DND-41 (cell line): ENCODE results near the gene ZC3H7A.
"Not testable (repeated sequence)": the region's sequence is repeated elsewhere in the genome, so short reads cannot be mapped to it uniquely, and the experiment has no call there.

Source experiments
- EZH2 ChIP-seq: IDR thresholded peaks from 3 replicates; pipeline ENCODE4 v1.6.1; 2012; ENCODE audit warnings: borderline replicate concordance, low read depth, mild to moderate bottlenecking, moderate library complexity, low read length, inconsistent platforms; ENCODE audit not compliant: severe bottlenecking
- TF ChIP-seq, protein P1 (sequence below): IDR thresholded peaks from 2 replicates; pipeline ENCODE4 v1.5.1; 2012; ENCODE audit warnings: borderline replicate concordance, low read length, moderate library complexity, mild to moderate bottlenecking; ENCODE audit not compliant: poor library complexity, severe bottlenecking; ENCODE audit errors: extremely low read depth

DNA sequence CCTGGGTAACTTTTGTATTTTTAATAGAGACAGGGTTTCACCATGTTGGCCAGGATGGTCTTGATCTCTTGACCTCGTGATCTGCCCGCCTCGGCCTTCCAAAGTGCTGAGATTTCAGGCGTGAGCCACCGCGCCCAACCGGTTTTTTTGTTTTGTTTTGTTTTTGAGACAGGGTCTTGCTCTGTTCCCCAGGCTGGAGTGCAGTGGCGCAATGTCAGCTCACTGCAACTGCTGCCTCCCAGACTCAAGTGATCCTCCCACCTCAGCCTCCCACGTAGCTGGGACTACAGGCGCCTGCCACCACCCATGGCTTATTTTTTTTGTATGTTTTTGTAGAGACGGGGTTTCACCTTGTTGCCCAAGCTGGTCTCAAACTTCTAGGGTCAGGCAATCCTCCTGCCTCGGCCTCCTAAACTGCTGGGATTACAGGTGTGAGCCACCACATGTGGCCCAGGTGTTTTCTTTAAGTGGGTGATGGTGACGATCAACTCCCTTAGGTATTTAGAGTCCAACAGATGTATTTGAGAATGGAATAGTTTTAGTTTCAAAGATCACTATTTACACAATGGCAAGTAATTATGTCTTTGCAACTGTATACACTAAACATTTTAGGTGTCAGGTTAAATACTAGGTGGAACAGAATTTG lies 28.6 kb upstream of the ZC3H7A start:
- TF ChIP-seq, protein P1, sequence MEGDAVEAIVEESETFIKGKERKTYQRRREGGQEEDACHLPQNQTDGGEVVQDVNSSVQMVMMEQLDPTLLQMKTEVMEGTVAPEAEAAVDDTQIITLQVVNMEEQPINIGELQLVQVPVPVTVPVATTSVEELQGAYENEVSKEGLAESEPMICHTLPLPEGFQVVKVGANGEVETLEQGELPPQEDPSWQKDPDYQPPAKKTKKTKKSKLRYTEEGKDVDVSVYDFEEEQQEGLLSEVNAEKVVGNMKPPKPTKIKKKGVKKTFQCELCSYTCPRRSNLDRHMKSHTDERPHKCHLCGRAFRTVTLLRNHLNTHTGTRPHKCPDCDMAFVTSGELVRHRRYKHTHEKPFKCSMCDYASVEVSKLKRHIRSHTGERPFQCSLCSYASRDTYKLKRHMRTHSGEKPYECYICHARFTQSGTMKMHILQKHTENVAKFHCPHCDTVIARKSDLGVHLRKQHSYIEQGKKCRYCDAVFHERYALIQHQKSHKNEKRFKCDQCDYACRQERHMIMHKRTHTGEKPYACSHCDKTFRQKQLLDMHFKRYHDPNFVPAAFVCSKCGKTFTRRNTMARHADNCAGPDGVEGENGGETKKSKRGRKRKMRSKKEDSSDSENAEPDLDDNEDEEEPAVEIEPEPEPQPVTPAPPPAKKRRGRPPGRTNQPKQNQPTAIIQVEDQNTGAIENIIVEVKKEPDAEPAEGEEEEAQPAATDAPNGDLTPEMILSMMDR, result not testable (repeated sequence)
- TF ChIP-seq EZH2, result not testable (repeated sequence)
